ENCODE data around the gene DGCR2. TPM values are rescaled to one million over a fixed set of nuclear protein-coding genes. Genes with fewer than 3 reads are reported as not detected.

Gene DGCR2
- total and polyA plus RNA-seq, 9 donors: 23.9 to 71.9 (median 59.1) TPM

- Histone ChIP-seq H3K27ac (no peak overlapping the region), H3K36me3 (no peaks in the 10 kb centered on the region), H3K27me3 (no peaks in the 10 kb centered on the region), H3K4me3 (no peak overlapping the region), H3K4me1 (ENCODE audit: insufficient read depth) (no peaks in the 10 kb centered on the region), H3K9me3 (no peaks in the 10 kb centered on the region)
- WGBS, 3 donors: 73 to 80% (median 79%) methylated on average over 8 of the region's 8 CpGs
- DNase-seq: no peak
- TF ChIP-seq EP300 (IDR thresholded peaks at IDR 0.05) (no peak), POLR2A (IDR thresholded peaks at IDR 0.05) (no peak), CTCF (IDR thresholded peaks at IDR 0.05) (no peak)
- intact Hi-C loops (cut with DNase I): no loop called here
These were observed 7.7 kb upstream of the DGCR2 start for GRCh38 chr22:19129871-19130270.

DNA sequence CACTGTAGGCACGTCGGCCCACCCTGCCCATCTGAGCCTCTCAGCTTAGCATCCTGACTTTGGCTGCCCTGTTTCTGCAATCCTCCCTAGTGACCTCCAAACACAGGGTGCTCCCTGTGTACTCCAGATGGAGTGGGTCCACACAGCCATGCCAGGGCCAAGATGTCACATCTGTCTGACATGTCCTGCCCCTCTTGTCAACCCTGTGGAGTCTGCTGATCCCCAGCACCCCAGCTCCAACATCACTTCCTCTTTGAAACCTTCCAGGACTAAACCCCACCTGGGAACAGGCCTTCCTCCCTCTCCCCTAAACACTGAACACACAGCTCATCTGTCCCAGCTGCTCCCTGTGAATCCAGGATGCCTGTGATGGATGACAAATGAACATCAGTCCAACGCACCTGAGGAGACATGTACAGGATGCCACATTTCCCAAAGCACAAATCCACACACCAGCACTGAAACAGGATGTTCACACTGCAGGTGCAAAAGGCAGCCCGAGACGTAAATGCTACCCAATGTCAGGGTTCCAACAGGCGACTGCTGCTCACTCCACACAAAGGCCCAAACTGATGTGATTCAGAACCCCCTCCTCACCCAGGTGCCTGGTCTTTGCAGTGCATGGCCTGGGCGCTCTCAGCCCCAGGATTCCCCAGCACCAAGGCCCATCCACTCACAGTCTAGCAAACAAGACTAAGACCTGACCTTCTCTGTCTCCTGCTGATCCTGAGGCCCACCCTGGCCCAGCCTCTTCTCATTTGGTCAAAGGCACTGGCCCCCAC lies 6.9 kb upstream of the DGCR2 start:
- Histone ChIP-seq H3K27me3 (no peaks in the 10 kb centered on the region), H3K4me3 (no peak overlapping the region), H3K4me1 (ENCODE audit: insufficient read depth) (no peaks in the 10 kb centered on the region), H3K9me3 (no peaks in the 10 kb centered on the region), H3K27ac (no peak overlapping the region), H3K36me3 (no peaks in the 10 kb centered on the region)
- DNase-seq: no peak
- 82 to 85% (median 83%) methylated on average over 7 of the region's 7 CpGs for WGBS, 3 donors
- intact Hi-C loops (cut with DNase I): no loop called here
- TF ChIP-seq EP300 (IDR thresholded peaks at IDR 0.05): no peak
- TF ChIP-seq CTCF (IDR thresholded peaks at IDR 0.05): no peak
- TF ChIP-seq POLR2A (IDR thresholded peaks at IDR 0.05): no peak

DNA sequence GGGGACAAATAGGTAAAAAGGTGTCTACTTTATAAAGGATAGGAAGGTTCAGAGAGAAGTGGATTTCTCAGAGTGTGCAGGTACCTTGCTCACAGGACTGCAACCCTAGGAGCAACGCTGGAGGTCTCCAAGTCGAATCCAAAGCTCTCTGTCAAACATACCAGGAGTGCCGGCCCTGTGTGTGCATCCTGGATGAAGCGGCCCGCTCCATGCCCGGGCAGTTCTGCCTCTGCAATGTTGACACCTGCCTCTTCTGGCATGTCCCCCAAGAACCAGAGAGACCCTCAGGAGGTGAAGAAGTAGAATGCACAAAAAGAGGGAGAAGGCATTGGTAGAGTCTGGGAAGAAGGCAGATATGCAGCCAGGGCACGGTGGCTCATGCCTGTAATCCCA lies 5.8 kb upstream of the DGCR2 start:
- Histone ChIP-seq H3K4me3 (no peak overlapping the region), H3K36me3 (no peaks in the 10 kb centered on the region), H3K9me3 (no peaks in the 10 kb centered on the region), H3K27me3 (no peaks in the 10 kb centered on the region), H3K27ac (no peak overlapping the region), H3K4me1 (ENCODE audit: insufficient read depth) (peaks cover 2% of the 10 kb centered on the region)
- no peak for TF ChIP-seq EP300 (IDR thresholded peaks at IDR 0.05)
- TF ChIP-seq CTCF (IDR thresholded peaks at IDR 0.05): no peak
- TF ChIP-seq POLR2A (IDR thresholded peaks at IDR 0.05): no peak
- intact Hi-C loops (cut with DNase I): no loop called here
- 80 to 87% (median 82%) methylated on average over 7 of the region's 7 CpGs for WGBS, 3 donors
- DNase-seq: no peak

GRCh38 chr22:19127329-19128008 lies 5.3 kb upstream of the DGCR2 start:
- TF ChIP-seq POLR2A (IDR thresholded peaks at IDR 0.05) (no peak), EP300 (IDR thresholded peaks at IDR 0.05) (no peak), CTCF (IDR thresholded peaks at IDR 0.05) (no peak)
- WGBS, 3 donors: 88 to 92% (median 90%) methylated on average over 16 of the region's 16 CpGs
- no peak overlapping the region for H3K27ac ChIP-seq

More at GRCh38 chr22:19127329-19128008, 5.3 kb upstream of the DGCR2 start:
- Histone ChIP-seq H3K9me3 (no peaks in the 10 kb centered on the region), H3K4me1 (ENCODE audit: insufficient read depth) (peaks cover 4% of the 10 kb centered on the region), H3K4me3 (no peak overlapping the region), H3K36me3 (no peaks in the 10 kb centered on the region), H3K27me3 (no peaks in the 10 kb centered on the region)
- no peak for DNase-seq
- intact Hi-C loops (cut with DNase I): no loop called here
